ENCODE measurements around the gene PPA2.

The PPA2 gene

GRCh38 chr4:105399532-105400161, 74.2 kb downstream of the PPA2 start:
- no peak for DNase-seq (ENCODE audit: low read depth in 2 of 2)

GRCh38 chr4:105392858-105393257, 81.0 kb downstream of the PPA2 start:
- no peak for DNase-seq (ENCODE audit: low read depth in 2 of 2)

GRCh38 chr4:105389167-105389566, 84.7 kb downstream of the PPA2 start:
- DNase-seq (ENCODE audit: low read depth in 2 of 2), result no peak

GRCh38 chr4:105387466-105387865, 86.4 kb downstream of the PPA2 start:
- DNase-seq (ENCODE audit: low read depth in 2 of 2), result no peak

GRCh38 chr4:105386012-105386411, 87.8 kb downstream of the PPA2 start:
- no peak for DNase-seq (ENCODE audit: low read depth in 2 of 2)

- no peak for DNase-seq (ENCODE audit: low read depth in 2 of 2)
These were observed 99.8 kb downstream of the PPA2 start for GRCh38 chr4:105374071-105374470.

GRCh38 chr4:105373324-105373723, 100.5 kb downstream of the PPA2 start:
- no peak for DNase-seq (ENCODE audit: low read depth in 2 of 2)

- DNase-seq (ENCODE audit: low read depth in 2 of 2), result no peak
These were observed 103.9 kb downstream of the PPA2 start for GRCh38 chr4:105369988-105370387.

GRCh38 chr4:105361053-105361452, 112.8 kb downstream of the PPA2 start:
- DNase-seq (ENCODE audit: low read depth in 2 of 2), result no peak

- no peak for DNase-seq (ENCODE audit: low read depth in 2 of 2)
These were observed 116.4 kb downstream of the PPA2 start for GRCh38 chr4:105357258-105357980.

- DNase-seq (ENCODE audit: low read depth in 2 of 2), result no peak
These were observed 117.7 kb downstream of the PPA2 start for GRCh38 chr4:105356194-105356593.

GRCh38 chr4:105352826-105353225, 121.0 kb downstream of the PPA2 start:
- no peak for DNase-seq (ENCODE audit: low read depth in 2 of 2)

GRCh38 chr4:105351861-105352260, 122.0 kb downstream of the PPA2 start:
- no peak for DNase-seq (ENCODE audit: low read depth in 2 of 2)

- no peak for DNase-seq (ENCODE audit: low read depth in 2 of 2)
These were observed 122.9 kb downstream of the PPA2 start for GRCh38 chr4:105350859-105351490.

GRCh38 chr4:105348719-105349118, 125.1 kb downstream of the PPA2 start:
- DNase-seq (ENCODE audit: low read depth in 2 of 2), result no peak

- no peak for DNase-seq (ENCODE audit: low read depth in 2 of 2)
These were observed 127.0 kb downstream of the PPA2 start for GRCh38 chr4:105346869-105347268.

- no peak for DNase-seq (ENCODE audit: low read depth in 2 of 2)
These were observed 128.0 kb downstream of the PPA2 start for GRCh38 chr4:105345838-105346237.

- no peak for DNase-seq (ENCODE audit: low read depth in 2 of 2)
These were observed 128.5 kb downstream of the PPA2 start for GRCh38 chr4:105345358-105345757.

GRCh38 chr4:105344141-105344540, 129.7 kb downstream of the PPA2 start:
- no peak for DNase-seq (ENCODE audit: low read depth in 2 of 2)

GRCh38 chr4:105343146-105343931, 130.5 kb downstream of the PPA2 start:
- DNase-seq (ENCODE audit: low read depth in 2 of 2), result no peak

GRCh38 chr4:105329081-105329480, 144.8 kb downstream of the PPA2 start:
- DNase-seq (ENCODE audit: low read depth in 2 of 2), result no peak

GRCh38 chr4:105327956-105328355, 145.9 kb downstream of the PPA2 start:
- DNase-seq (ENCODE audit: low read depth in 2 of 2), result no peak

Data from stimulated activated CD4-positive, alpha-beta T cell treated with anti-CD3 and anti-CD28 coated beads, Interleukin-4, amount 100 ng/mL, for 48 hours (primary cell).